Ramos (cell line): ENCODE results near the gene MSANTD1.

Source experiments
- in situ Hi-C: fragments of 300-500 bp; cut with MboI; formaldehyde crosslinking; loops from one replicate; pipeline ENCODE4 v1.14.3; 2022; ENCODE audit warnings: low sequenced_read_pairs; ENCODE audit not compliant: unreplicated experiment

Gene MSANTD1

GRCh38 chr4:3245676-3246075 lies 3.3 kb upstream of the MSANTD1 start:
- in situ Hi-C loops: no loop called here

- in situ Hi-C loops: no loop called here
These were observed 2.2 kb upstream of the MSANTD1 start for GRCh38 chr4:3246458-3247398.

DNA sequence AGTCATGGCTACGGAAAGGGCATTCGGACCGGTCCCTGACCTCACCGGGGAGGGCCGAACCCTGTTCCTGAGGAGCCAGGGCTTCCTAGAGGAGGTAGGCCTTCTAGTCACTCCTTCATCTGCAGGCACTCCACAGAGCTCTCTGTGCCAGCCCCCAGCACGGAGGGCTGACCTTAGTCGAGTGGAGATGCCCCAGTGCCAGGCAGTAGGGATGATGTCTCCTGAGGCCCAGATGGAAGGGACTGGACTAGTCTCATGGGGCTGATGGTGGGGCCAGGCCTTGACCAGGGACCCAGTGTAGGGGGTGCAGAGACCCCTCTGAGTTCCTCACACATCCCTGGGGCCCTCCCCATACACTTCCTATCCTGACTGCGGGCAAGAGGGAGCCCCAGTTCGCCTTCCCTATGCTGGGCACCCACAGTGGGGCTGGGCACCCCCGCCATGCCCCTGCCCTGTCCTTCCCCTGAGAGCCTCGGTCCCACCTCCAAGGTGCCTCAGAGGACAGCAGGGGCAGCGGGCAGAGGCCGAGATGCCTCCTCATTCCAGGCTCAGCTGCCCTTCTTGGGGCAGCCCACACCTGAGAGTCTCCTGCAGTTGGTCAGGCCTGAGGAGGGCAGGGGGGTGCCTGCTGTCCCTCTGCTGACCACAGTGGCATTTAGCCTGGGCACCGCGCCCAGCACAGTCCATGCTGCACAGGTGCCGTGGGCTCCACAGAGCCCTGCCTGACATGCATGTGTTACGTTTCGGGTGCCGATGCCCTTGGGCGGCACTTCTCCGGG lies 1.4 kb upstream of the MSANTD1 start:
- in situ Hi-C loops: no loop called here

GRCh38 chr4:3248178-3248480 lies 830 bp upstream of the MSANTD1 start:
- in situ Hi-C loops: no loop called here

DNA sequence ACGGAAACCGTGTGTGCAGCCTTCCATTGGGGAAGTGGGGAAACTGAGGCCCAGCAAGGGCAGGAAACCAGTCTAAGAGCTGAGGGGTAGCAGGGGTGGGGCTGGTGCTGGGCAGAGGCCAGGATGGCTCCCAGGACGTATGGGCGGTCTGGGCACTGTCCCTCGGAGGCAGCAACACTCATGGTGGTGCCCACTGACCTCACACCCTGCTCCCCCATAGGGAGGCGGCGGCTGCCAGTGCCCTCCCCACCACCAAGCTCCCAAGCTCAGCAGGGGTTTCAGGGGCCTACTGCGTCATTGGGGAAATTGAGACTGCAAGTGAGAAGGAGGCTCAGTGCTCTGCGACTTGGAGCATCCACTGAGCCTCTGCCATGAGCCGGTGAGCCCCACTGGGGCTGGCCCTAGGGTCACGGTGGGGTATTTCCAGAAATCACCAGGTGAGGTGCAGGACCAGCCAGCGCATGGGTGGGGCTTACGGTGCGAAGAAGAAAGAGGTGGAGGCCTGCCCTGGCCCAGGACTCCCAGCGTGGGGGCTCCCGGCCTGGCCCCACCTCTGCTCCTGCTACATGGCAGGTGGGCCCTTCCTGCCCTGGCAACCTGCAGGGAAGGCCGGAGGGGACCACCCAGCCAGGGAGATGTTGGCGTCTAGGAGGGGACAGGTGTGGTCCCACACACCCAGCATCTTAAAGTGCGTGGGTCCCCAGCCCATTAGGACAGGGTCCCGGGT lies 915 bp downstream of the MSANTD1 start:
- in situ Hi-C loops: no loop called here

- in situ Hi-C loops: no loop called here
These were observed 1.5 kb downstream of the MSANTD1 start for GRCh38 chr4:3250438-3250955.

- in situ Hi-C loops: no loop called here
These were observed 2.2 kb downstream of the MSANTD1 start for GRCh38 chr4:3250956-3251690.

DNA sequence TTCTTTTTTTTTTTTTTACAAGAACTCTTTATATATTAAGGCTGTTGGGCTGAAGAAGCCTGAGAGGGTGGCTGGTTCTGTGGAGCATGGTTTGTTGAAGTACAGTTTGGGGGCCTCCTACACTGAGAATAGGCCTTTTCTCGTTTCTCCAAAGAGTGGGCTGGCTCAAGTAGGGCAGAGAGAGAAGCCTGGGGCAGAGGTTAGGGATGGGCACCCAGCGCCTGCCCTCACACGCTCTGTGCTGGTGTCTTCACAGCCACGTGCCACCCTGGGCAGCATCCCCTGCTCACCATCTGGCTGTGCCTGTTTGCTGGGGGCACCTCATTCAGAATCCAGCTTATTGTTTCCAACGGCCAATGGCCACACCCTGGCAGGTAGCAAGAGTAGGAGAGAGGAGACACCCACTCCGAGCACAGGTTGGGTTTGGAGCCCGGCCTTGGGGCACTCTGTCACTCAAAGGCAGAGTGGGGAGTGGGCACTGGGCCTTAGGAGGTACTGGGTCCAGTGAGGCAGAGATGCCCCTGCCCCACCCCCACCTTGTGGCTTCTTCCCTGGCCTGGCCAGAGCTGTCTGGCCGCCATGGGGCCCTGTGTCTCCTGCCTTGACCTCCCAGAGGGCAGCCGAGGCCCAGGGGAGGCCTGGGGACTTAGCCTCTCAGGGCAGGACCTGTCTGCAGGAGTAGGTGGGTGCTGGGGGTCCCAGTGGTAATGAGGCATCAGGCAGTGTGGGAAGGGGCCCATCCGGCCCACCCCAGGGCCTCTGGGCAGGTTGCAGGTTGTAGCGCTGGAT lies 2.9 kb downstream of the MSANTD1 start:
- in situ Hi-C loops: no loop called here

GRCh38 chr4:3252480-3252828 lies 3.5 kb downstream of the MSANTD1 start:
- in situ Hi-C loops: no loop called here

DNA sequence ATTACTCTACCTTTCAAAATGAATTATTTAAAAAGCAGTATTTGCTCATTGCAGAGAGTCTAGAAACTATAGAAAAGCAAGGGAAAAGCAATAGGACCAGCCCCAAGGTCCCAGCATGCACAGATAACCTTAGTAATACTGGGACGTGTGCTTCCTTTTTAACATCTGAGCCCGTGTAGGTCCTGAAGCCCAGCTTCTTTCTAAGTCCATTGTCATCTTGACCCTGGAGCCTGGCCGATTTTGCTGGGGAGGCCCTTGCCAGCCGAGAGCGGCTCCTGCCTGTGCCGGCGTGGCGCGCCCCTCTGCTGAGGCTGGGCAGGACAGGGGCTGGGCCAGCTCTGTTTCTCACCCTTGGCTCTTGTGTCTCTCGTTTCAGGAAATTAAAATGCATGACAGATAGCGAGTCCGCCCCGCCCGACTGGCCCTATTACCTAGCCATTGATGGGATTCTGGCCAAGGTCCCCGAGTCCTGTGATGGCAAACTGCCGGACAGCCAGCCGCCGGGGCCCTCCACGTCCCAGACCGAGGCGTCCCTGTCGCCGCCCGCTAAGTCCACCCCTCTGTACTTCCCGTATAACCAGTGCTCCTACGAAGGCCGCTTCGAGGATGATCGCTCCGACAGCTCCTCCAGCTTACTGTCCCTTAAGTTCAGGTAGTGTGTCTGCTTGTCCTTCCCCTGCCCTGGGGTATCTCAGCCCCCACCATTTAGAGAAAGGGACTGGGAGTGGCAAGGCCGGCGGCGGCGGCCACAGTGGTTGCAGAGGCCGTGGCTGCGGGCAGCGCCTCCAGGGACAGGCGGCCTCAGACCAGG lies 4.1 kb downstream of the MSANTD1 start:
- in situ Hi-C loops: no loop called here

DNA sequence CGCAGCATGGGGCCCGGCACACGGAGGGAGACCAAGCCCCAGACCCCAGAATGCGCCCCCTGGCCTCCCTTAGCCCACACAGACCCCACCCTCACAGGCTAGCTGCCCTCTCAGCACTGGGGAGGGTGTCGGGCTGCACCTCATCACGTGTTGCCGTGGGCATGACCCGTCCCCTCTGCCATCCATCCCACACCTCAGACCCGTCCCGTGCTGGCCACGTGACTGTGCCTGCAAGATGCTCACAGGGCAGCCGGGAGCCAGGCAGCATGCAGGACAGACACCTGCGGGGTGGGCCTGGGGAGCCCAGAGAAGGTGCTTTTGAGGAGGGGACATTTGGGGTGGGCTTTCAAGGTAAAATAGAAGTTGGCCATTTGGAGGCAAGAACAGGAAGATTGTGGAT lies 4.8 kb downstream of the MSANTD1 start:
- in situ Hi-C loops: no loop called here

DNA sequence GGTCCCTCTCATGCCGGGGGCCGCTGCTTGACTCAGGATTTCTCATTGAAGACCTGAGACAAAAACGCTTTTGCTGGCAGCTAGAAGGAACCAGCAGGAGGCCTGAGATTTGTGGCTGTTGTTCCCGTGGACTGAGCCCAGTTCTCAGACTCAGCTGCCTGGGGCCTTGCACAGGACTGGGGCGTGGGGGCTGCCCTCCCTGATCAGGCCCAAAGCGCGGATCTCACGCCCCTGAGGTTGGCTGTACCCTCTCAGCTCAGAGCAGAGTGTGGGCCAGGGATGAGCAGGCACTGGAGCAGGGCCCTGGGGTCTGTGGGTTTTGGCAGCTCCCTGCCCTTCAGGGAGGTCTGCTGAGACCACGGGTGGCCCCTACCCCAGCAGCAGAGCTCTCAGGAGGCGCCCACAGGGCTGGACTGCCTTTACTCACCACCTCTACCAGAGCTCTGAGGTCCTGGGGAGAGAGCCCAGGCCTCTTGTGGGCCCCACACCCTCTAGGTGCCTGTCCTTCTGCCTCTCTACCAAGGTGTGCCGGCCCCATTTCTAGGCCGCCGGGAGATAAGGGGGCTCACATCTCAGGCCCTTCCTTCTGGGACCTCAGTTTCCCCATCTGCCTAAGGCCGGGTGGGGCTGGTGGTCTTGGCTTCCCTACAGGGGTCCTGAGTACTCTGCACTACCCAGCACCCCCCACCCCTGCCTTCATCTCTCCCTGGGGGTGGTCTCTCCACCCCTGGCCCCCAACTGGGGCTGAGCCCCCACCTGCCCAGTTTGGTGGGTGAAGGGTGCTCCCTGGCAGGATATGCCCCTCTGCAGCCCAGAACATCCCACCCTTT lies 5.6 kb downstream of the MSANTD1 start:
- in situ Hi-C loops: no loop called here

- in situ Hi-C loops: no loop called here
These were observed 6.7 kb downstream of the MSANTD1 start for GRCh38 chr4:3255611-3256186.

DNA sequence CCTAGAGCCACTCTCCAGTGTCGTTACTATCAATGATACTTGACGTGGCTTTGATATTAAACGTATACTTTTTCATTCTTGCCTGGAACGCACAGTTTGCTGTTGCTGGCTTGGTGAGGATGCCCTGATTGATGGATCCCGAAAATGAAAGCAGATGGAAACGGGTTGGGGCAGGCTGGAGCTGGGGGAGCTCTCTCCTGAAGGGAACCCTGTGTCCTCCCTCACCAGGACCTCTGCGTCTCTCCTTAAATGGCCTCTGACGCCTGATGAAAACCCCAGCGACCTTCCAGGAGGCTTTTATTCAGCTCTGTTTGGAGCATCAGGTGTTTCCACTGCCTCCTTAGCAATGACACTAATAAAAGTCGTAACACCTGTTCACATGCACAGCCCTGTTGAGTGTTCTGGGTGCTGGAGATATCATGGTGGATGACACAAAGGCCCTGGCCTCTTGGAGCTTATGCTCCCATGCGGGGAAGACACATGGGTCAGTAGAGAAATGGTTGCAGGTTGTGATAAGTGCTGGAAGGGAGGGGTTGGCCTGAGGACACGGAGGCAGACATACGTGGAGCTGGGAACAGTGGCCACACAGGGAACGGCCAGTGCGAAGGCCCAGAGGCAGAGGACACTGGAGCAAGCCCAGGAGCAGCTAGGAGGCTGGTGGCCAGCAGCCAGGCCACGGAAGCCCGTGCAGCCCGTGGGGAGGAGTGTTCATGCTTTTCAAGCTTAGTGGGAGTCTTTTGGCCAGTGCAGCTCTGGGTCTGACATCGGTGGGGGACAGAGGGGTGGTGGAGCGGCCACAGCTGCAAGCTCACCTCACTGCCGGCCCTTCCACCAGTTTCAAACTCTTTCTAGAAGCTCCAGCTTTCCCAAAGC lies 7.5 kb downstream of the MSANTD1 start:
- in situ Hi-C loops: no loop called here

GRCh38 chr4:3257103-3257555 lies 8.2 kb downstream of the MSANTD1 start:
- in situ Hi-C loops: no loop called here
